ENCODE measurements around the gene MYOG. TPM values are rescaled to one million over a fixed set of nuclear protein-coding genes. Genes with fewer than 3 reads are reported as not detected.

Gene MYOG
- total and polyA plus RNA-seq, 10 donors = not detected

DNA sequence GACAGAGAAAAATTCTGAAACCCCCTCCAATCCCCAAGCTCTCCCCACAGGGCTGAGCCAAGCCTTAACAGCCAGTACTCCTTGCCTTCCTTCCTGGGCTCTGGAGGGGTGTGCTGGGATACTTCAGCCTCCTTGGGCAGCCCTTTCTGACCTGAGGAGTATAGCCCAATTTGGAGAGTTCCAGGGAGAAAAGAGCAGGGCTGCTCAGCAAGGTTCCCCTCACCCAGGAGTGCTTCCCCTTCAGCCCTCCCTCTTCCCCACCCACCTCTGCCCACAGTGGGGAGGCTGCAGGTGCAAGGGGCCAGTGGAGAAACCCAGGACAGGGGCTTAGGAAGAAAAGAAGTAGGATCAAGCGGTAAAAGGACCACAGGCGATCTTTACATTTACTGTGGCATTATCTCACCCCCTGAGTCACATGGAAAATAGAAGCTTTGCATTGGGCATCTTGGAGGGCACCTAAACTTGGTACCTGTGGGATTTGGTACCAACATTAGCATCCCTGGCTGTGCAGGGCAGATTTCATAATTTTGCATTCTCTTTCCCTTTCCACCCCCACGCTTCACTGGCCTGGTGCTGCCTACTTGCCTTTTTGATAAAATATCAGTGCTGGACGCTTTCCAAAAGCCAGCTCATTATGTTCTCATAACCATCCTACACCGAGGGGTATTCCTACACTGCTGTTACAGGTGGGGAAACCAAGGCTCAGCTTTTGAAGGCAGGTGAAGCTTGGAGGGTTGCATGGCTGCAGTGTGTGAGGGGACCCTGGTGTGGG lies 38.9 kb upstream of the MYOG start:
- DNase-seq = no peak
- peaks cover 0 to 95% (median 23%) of the 10 kb centered on the region in 7 donors for H3K27me3 ChIP-seq (replicated peaks in 1 of 7)
- intact Hi-C loops (cut with DNase I; ENCODE audit: low total_unique reads) = no loop called here

DNA sequence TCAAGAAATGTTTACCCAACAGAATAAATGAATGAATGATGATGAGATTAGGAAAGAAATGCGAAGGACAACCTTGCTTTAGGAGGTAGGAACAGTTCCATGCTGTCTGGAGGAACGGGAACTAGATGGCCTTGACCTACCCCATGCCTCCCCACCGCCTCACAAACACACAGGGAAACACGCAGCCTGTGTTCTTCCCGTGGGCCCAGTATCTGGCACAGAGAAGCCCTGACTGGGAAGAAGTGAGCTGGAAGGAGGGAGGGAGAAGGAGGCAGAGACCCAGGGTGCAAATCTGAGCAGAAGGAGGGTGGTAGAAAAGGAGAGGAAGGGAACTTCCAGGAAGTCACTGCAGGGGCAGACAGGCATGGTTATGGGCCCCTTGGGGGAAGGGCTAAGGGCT lies 38.2 kb upstream of the MYOG start:
- intact Hi-C loops (cut with DNase I; ENCODE audit: low total_unique reads) = no loop called here

More for the DNA sequence above, 38.9 kb upstream of the MYOG start:
- Histone ChIP-seq H3K4me3 (no peak overlapping the region), H3K27ac (peak overlapping the region in 1 of 8 donors; percentile 71), H3K9me3 (no peaks in the 10 kb centered on the region), H3K36me3 (no peaks in the 10 kb centered on the region), H3K4me1 (peaks cover 9 to 59% (median 37%) of the 10 kb centered on the region in 6 donors)
- 66 to 83% (median 75%) methylated on average over 5 of the region's 5 CpGs for WGBS, 5 donors
- TF ChIP-seq POLR2AphosphoS5 (IDR thresholded peaks at IDR 0.05) (no peak), POLR2A (IDR thresholded peaks at IDR 0.05) (no peak)
- TF ChIP-seq, protein P1, sequence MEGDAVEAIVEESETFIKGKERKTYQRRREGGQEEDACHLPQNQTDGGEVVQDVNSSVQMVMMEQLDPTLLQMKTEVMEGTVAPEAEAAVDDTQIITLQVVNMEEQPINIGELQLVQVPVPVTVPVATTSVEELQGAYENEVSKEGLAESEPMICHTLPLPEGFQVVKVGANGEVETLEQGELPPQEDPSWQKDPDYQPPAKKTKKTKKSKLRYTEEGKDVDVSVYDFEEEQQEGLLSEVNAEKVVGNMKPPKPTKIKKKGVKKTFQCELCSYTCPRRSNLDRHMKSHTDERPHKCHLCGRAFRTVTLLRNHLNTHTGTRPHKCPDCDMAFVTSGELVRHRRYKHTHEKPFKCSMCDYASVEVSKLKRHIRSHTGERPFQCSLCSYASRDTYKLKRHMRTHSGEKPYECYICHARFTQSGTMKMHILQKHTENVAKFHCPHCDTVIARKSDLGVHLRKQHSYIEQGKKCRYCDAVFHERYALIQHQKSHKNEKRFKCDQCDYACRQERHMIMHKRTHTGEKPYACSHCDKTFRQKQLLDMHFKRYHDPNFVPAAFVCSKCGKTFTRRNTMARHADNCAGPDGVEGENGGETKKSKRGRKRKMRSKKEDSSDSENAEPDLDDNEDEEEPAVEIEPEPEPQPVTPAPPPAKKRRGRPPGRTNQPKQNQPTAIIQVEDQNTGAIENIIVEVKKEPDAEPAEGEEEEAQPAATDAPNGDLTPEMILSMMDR (IDR thresholded peaks at IDR 0.05 in 8 of 11, conservative IDR thresholded peaks at IDR 0.05 in 3 of 11) = no peak

DNA sequence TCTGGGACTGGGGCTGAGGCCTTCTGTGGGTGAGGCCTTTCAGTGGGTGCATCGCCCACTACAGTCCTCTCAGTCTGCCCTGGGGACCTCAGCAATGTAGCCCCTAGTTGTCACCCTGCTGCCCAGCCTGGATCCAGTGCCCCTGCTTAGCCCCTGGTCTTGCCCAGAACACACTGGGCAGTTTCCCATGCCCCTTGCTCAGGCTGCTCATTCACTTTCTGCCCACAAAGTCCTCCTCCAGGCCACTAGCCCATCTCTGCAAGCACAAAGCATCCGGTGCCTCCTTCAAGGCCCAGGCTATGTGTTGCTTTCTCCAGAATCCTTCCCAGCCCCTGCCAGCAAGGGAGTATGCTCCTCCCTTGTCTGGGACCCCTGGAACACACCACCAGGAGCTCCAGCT lies 36.3 kb upstream of the MYOG start:
- Histone ChIP-seq H3K27me3 (replicated peaks in 1 of 7) (peaks cover 0 to 95% (median 20%) of the 10 kb centered on the region in 7 donors), H3K4me1 (peaks cover 2 to 44% (median 17%) of the 10 kb centered on the region in 6 donors), H3K9me3 (no peaks in the 10 kb centered on the region), H3K4me3 (no peak overlapping the region), H3K36me3 (no peaks in the 10 kb centered on the region), H3K27ac (no peak overlapping the region)
- 76 to 90% (median 81%) methylated on average over 2 of the region's 2 CpGs for WGBS, 5 donors
- no peak for DNase-seq
- TF ChIP-seq POLR2A (IDR thresholded peaks at IDR 0.05) (no peak), POLR2AphosphoS5 (IDR thresholded peaks at IDR 0.05) (no peak)
- TF ChIP-seq, protein P1 (IDR thresholded peaks at IDR 0.05 in 8 of 11, conservative IDR thresholded peaks at IDR 0.05 in 3 of 11) = no peak
- intact Hi-C loops (cut with DNase I; ENCODE audit: low total_unique reads) = no loop called here

More for the DNA sequence above, 38.2 kb upstream of the MYOG start:
- WGBS, 5 donors = 49 to 72% (median 61%) methylated on average over 5 of the region's 5 CpGs
- Histone ChIP-seq H3K4me1 (peaks cover 9 to 52% (median 31%) of the 10 kb centered on the region in 6 donors), H3K27me3 (replicated peaks in 1 of 7) (peaks cover 0 to 95% (median 23%) of the 10 kb centered on the region in 7 donors), H3K36me3 (no peaks in the 10 kb centered on the region), H3K27ac (no peak overlapping the region), H3K9me3 (no peaks in the 10 kb centered on the region), H3K4me3 (no peak overlapping the region)
- DNase-seq = no peak
- TF ChIP-seq, protein P1 (IDR thresholded peaks at IDR 0.05 in 8 of 11, conservative IDR thresholded peaks at IDR 0.05 in 3 of 11) = no peak
- TF ChIP-seq POLR2AphosphoS5 (IDR thresholded peaks at IDR 0.05) (no peak), POLR2A (IDR thresholded peaks at IDR 0.05) (no peak)

Measured in spleen (tissue), 11 donors.